K562 (cell line): Measurements from ENCODE around the gene VAT1L. TPM values are rescaled to one million over a fixed set of nuclear protein-coding genes. Genes with fewer than 3 reads are reported as not detected.

Experiments
- ARHGAP35 ChIP-seq: fragments of 450-650 bp; IDR thresholded peaks from 2 replicates; pipeline ENCODE4 v1.6.1; 2018; ENCODE audit not compliant: partially characterized antibody
- CSDE1 ChIP-seq, 2 experiments: fragments of 450-650 bp; IDR thresholded peaks; 2 replicates each; pipeline ENCODE4 v1.6.1; 2016; ENCODE audit warnings: mild to moderate bottlenecking in 1 of 2
- JUND ChIP-seq, 2 experiments: IDR thresholded peaks; 2 replicates in 1 of 2; 3 replicates in 1 of 2; pipeline ENCODE4 v1.6.1; 2011; ENCODE audit warnings: borderline replicate concordance in 2 of 2, low read depth in 2 of 2, low read length in 2 of 2, improper control_type of control experiment in 1 of 2, missing biosample characterization in 1 of 2, missing genetic modification characterization in 1 of 2, missing genetic modification reagents in 1 of 2
- KDM2B ChIP-seq: fragments of 250-450 bp; sonication (Bioruptor Pico); IDR thresholded peaks from 2 replicates; pipeline ENCODE4 v1.8.0; 2021; ENCODE audit warnings: mild to moderate bottlenecking, moderate library complexity
- KLF16 ChIP-seq: IDR thresholded peaks from 2 replicates; pipeline ENCODE4 v1.6.1; 2016; ENCODE audit warnings: antibody characterized with exemption
- MTA3 ChIP-seq: fragments of 450-650 bp; formaldehyde crosslinking; IDR thresholded peaks from 2 replicates; pipeline ENCODE4 v1.6.1; 2017; ENCODE audit warnings: mild to moderate bottlenecking, borderline replicate concordance
- NCOR1 ChIP-seq: fragments of 450-650 bp; IDR thresholded peaks from 2 replicates; pipeline ENCODE4 v1.6.1; 2016; ENCODE audit warnings: mild to moderate bottlenecking, moderate library complexity
- NFIX ChIP-seq: fragments of 250-450 bp; sonication (Bioruptor Pico); IDR thresholded peaks from 2 replicates; pipeline ENCODE4 v1.4.0; 2020; ENCODE audit warnings: low read depth, mild to moderate bottlenecking, moderate library complexity
- PATZ1 ChIP-seq: fragments of 250-450 bp; sonication (Bioruptor Pico); IDR thresholded peaks from 2 replicates; pipeline ENCODE4 v1.5.0; 2020; ENCODE audit warnings: mild to moderate bottlenecking, borderline replicate concordance
- TAF7 ChIP-seq: fragments of 450-650 bp; IDR thresholded peaks from 2 replicates; pipeline ENCODE4 v1.6.1; 2016; ENCODE audit warnings: missing genetic modification characterization, missing compliant biosample characterization
- TAL1 ChIP-seq: fragments of 450-650 bp; IDR thresholded peaks from 2 replicates; pipeline ENCODE4 v1.6.1; 2016; ENCODE audit warnings: mild to moderate bottlenecking
- TEAD4 ChIP-seq, 2 experiments: sonication (generic) in 1 of 2; formaldehyde crosslinking in 1 of 2; IDR thresholded peaks; 2 replicates each; pipeline versions ENCODE4 v1.6.1 to v1.8.0; 2012 to 2022; ENCODE audit warnings: borderline replicate concordance in 1 of 2, inconsistent platforms in 1 of 2, low read length in 1 of 2, mild to moderate bottlenecking in 1 of 2, missing genetic modification reagents in 1 of 2
- ZBTB17 ChIP-seq: fragments of 450-650 bp; formaldehyde crosslinking; IDR thresholded peaks from 2 replicates; pipeline ENCODE4 v1.4.0; 2020; ENCODE audit warnings: mild to moderate bottlenecking
- ZNF124 ChIP-seq: sonication (generic); formaldehyde crosslinking; IDR thresholded peaks from 2 replicates; pipeline ENCODE4 v1.8.1; 2022; ENCODE audit warnings: missing genetic modification reagents
- ZNF253 ChIP-seq: fragments of 250-450 bp; sonication (Bioruptor Pico); conservative IDR thresholded peaks from 2 replicates; pipeline ENCODE4 v1.6.1; 2021; ENCODE audit warnings: mild to moderate bottlenecking
- ZNF316 ChIP-seq: fragments of 450-650 bp; IDR thresholded peaks from 2 replicates; pipeline ENCODE4 v1.6.1; 2016
- ZNF507 ChIP-seq: conservative IDR thresholded peaks from 2 replicates; pipeline ENCODE4 v1.6.1; 2017; ENCODE audit warnings: missing genetic modification characterization, missing compliant biosample characterization
- ZNF75A ChIP-seq: fragments of 450-650 bp; formaldehyde crosslinking; IDR thresholded peaks from 2 replicates; pipeline ENCODE4 v1.4.0; 2020; ENCODE audit warnings: mild to moderate bottlenecking
- ZNF79 ChIP-seq: fragments of 250-450 bp; sonication (Bioruptor Pico); IDR thresholded peaks from 2 replicates; pipeline ENCODE4 v1.4.0; 2020; ENCODE audit warnings: low read depth, mild to moderate bottlenecking, moderate library complexity
- ZSCAN29 ChIP-seq: fragments of 450-650 bp; IDR thresholded peaks from 2 replicates; pipeline ENCODE4 v1.6.1; 2017
- polyA plus RNA-seq, 8 experiments: library from polyadenylated mRNA; depleted of rRNA in 4 of 8; stranded (reverse) in 5 of 8; unstranded in 3 of 8; fragments of >200 nt; fragmentation: Nextera tagmentation in 2 of 8; fragmentation: Illumina TruSeq in 1 of 8; extraction: Ambion mirVana in 2 of 8; extraction: Trizol in 1 of 8; gene quantifications; 2 replicates each; pipeline versions ENCODE4 v1.2.1 to v1.2.3, GENCODE V29; 2011 to 2014; ENCODE audit warnings: inconsistent platforms in 1 of 8, missing spikeins in 1 of 8
- total RNA-seq, 7 experiments: library from RNA; depleted of rRNA in 6 of 7; stranded (reverse); fragments of >200 nt in 6 of 7; fragmentation: Illumina TruSeq in 2 of 7; extraction: Trizol in 2 of 7; gene quantifications; 2 replicates each; pipeline versions ENCODE4 v1.2.1 to v1.2.3, GENCODE V29; 2011 to 2021; ENCODE audit warnings: low replicate concordance in 1 of 7
- TF ChIP-seq, protein P1 (sequence below), 2 experiments: fragments of 450-650 bp in 1 of 2; IDR thresholded peaks; 2 replicates each; pipeline ENCODE4 v1.6.1; 2011 to 2017; ENCODE audit warnings: low read depth in 2 of 2, antibody characterized with exemption in 1 of 2, borderline replicate concordance in 1 of 2, low read length in 1 of 2, mild to moderate bottlenecking in 1 of 2, mixed read lengths in 1 of 2; ENCODE audit not compliant: control insufficient read depth in 1 of 2
- TF ChIP-seq, protein P2 (sequence below): sonication (generic); formaldehyde crosslinking; IDR thresholded peaks from 2 replicates; pipeline ENCODE4 v1.8.0; 2022; ENCODE audit warnings: mild to moderate bottlenecking, missing genetic modification reagents, borderline replicate concordance

The VAT1L gene
- total and polyA plus RNA-seq, 9 of the 15 experiments (the other 6 are each of a cell fraction or from before 2014, with no cell fraction given) = 0.01 TPM; not detected in 8

DNA sequence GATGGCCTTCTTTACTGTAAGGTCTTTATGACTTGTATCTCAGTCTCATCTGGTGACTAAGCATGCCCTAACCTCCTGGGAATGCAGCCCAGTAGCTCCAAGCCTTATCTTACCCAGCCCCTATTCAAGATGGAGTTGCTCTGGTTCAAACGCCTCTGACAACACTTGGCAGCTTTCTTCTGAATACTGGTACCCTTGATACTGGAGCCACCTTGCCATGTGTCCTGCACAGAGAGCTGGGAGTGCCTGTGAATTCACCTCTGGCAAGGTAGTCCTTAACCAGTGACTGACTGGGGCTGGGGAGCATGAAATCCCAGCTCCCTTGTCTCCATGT, 48.8 kb upstream of the VAT1L start (continued):
- TF ChIP-seq KLF16 (no peak), ARHGAP35 (no peak), ZSCAN29 (no peak), MTA3 (no peak), TAF7 (tag) (peak; percentile 73), CSDE1 (IDR thresholded peaks at IDR 0.05) (no peak), NCOR1 (no peak), ZNF79 (CRISPR knock-in tag) (peak; percentile 76; the same call in 1 of the 2 replicates), ZBTB17 (CRISPR knock-in tag) (0 out of 2 replicates have a peak, but pooled peaks have one; percentile 49), PATZ1 (CRISPR knock-in tag) (no peak), TEAD4 (IDR thresholded peaks at IDR 0.05; ENCODE audit: low read length) (no peak), TEAD4 (CRISPR knock-in tag; IDR thresholded peaks at IDR 0.05; ENCODE audit: borderline replicate concordance) (no peak), JUND (IDR thresholded peaks at IDR 0.05; ENCODE audit: borderline replicate concordance, low read depth, low read length) (peak; percentile 40; the same call in 1 of the 2 replicates), JUND (tag; IDR thresholded peaks at IDR 0.05; ENCODE audit: borderline replicate concordance, low read depth, low read length) (peak; percentile 76; the same call in 2 of the 3 replicates), TAL1 (no peak), ZNF253 (CRISPR knock-in tag) (0 out of 2 replicates have a peak, but pooled peaks have one; percentile 22), ZNF75A (CRISPR knock-in tag) (no peak), ZNF507 (peak; percentile 50), ZNF124 (CRISPR knock-in tag) (no peak), ZNF316 (no peak), NFIX (CRISPR knock-in tag) (no peak), KDM2B (no peak)
- TF ChIP-seq, protein P1, sequence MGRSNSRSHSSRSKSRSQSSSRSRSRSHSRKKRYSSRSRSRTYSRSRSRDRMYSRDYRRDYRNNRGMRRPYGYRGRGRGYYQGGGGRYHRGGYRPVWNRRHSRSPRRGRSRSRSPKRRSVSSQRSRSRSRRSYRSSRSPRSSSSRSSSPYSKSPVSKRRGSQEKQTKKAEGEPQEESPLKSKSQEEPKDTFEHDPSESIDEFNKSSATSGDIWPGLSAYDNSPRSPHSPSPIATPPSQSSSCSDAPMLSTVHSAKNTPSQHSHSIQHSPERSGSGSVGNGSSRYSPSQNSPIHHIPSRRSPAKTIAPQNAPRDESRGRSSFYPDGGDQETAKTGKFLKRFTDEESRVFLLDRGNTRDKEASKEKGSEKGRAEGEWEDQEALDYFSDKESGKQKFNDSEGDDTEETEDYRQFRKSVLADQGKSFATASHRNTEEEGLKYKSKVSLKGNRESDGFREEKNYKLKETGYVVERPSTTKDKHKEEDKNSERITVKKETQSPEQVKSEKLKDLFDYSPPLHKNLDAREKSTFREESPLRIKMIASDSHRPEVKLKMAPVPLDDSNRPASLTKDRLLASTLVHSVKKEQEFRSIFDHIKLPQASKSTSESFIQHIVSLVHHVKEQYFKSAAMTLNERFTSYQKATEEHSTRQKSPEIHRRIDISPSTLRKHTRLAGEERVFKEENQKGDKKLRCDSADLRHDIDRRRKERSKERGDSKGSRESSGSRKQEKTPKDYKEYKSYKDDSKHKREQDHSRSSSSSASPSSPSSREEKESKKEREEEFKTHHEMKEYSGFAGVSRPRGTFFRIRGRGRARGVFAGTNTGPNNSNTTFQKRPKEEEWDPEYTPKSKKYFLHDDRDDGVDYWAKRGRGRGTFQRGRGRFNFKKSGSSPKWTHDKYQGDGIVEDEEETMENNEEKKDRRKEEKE (IDR thresholded peaks at IDR 0.05; ENCODE audit: borderline replicate concordance in 1 of 2, control insufficient read depth in 1 of 2, low read depth in 2 of 2, low read length in 1 of 2) = no peak
- TF ChIP-seq, protein P2, sequence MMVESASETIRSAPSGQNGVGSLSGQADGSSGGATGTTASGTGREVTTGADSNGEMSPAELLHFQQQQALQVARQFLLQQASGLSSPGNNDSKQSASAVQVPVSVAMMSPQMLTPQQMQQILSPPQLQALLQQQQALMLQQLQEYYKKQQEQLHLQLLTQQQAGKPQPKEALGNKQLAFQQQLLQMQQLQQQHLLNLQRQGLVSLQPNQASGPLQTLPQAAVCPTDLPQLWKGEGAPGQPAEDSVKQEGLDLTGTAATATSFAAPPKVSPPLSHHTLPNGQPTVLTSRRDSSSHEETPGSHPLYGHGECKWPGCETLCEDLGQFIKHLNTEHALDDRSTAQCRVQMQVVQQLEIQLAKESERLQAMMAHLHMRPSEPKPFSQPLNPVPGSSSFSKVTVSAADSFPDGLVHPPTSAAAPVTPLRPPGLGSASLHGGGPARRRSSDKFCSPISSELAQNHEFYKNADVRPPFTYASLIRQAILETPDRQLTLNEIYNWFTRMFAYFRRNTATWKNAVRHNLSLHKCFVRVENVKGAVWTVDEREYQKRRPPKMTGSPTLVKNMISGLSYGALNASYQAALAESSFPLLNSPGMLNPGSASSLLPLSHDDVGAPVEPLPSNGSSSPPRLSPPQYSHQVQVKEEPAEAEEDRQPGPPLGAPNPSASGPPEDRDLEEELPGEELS (CRISPR knock-in tag) = no peak
